NCI-H2196 treated with DMSO at 0.1 percent for 48 hours (cell line): ENCODE data around the gene NUDT16.
"Not testable (repeated sequence)": the region's sequence is repeated elsewhere in the genome, so short reads cannot be mapped to it uniquely, and the experiment has no call there.

ENCODE experiments used
- DNase-seq: peaks from one replicate; lab custom pipeline; 2025; ENCODE audit not compliant: unreplicated experiment; lab: John Stamatoyannopoulos, UW

Gene NUDT16

GRCh38 chr3:131380821-131381444, 641 bp upstream of the NUDT16 start:
- DNase-seq = not testable (repeated sequence)

GRCh38 chr3:131386429-131387165, 5.0 kb downstream of the NUDT16 start:
- DNase-seq = no peak

GRCh38 chr3:131387796-131388489, 6.4 kb downstream of the NUDT16 start:
- DNase-seq = no peak

- DNase-seq = no peak
Observed at GRCh38 chr3:131388490-131388799, 6.9 kb downstream of the NUDT16 start.

- no peak for DNase-seq
Observed at GRCh38 chr3:131390331-131390730, 8.8 kb downstream of the NUDT16 start.

GRCh38 chr3:131393051-131393450, 11.5 kb downstream of the NUDT16 start:
- DNase-seq = no peak

GRCh38 chr3:131393868-131394267, 12.3 kb downstream of the NUDT16 start:
- no peak for DNase-seq

- DNase-seq = no peak
Observed at GRCh38 chr3:131394400-131394799, 12.8 kb downstream of the NUDT16 start.

- no peak for DNase-seq
Observed at GRCh38 chr3:131396170-131396569, 14.6 kb downstream of the NUDT16 start.

- DNase-seq = no peak
Observed at GRCh38 chr3:131397889-131398288, 16.3 kb downstream of the NUDT16 start.

GRCh38 chr3:131401978-131402377, 20.4 kb downstream of the NUDT16 start:
- DNase-seq = no peak

GRCh38 chr3:131402391-131403039, 20.9 kb downstream of the NUDT16 start:
- DNase-seq = no peak

GRCh38 chr3:131403216-131403895, 21.8 kb downstream of the NUDT16 start:
- no peak for DNase-seq

GRCh38 chr3:131405411-131405810, 23.8 kb downstream of the NUDT16 start:
- DNase-seq = no peak

- DNase-seq = no peak
Observed at GRCh38 chr3:131406274-131406673, 24.7 kb downstream of the NUDT16 start.

GRCh38 chr3:131417751-131418150, 36.2 kb downstream of the NUDT16 start:
- DNase-seq = no peak

- no peak for DNase-seq
Observed at GRCh38 chr3:131421301-131421700, 39.7 kb downstream of the NUDT16 start.

GRCh38 chr3:131421957-131422498, 40.5 kb downstream of the NUDT16 start:
- no peak for DNase-seq

- DNase-seq = no peak
Observed at GRCh38 chr3:131427226-131427625, 45.7 kb downstream of the NUDT16 start.

GRCh38 chr3:131431754-131432153, 50.2 kb downstream of the NUDT16 start:
- DNase-seq = no peak

GRCh38 chr3:131432441-131432840, 50.9 kb downstream of the NUDT16 start:
- DNase-seq = no peak
